AML-193 (cell line): ENCODE measurements around the gene ZNF80.

Experiments
- DNase-seq, 2 experiments: peaks; one replicate each; lab custom pipeline; 2025; lab: John Stamatoyannopoulos, UW

Gene ZNF80

DNA sequence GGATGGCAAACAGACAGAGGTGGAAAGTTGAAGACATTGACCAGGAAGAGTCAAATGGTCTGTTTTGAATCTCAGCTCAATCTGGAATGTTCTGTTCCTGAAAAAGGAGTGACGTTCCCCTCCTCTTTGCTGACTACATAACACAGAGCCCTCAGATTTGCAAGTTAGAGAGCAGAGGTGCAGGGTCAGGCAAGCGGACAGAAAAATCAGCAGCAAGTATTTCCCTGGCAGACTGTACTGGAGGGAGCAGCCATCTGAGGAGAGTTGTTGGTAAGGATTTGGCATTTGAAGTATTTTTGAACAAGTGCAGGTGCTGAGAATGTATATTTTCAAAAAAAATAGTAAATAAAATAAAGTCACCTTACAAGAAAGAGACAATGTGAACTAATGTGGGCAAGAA is 17.6 kb downstream of the ZNF80 start:
- no peak for DNase-seq

DNA sequence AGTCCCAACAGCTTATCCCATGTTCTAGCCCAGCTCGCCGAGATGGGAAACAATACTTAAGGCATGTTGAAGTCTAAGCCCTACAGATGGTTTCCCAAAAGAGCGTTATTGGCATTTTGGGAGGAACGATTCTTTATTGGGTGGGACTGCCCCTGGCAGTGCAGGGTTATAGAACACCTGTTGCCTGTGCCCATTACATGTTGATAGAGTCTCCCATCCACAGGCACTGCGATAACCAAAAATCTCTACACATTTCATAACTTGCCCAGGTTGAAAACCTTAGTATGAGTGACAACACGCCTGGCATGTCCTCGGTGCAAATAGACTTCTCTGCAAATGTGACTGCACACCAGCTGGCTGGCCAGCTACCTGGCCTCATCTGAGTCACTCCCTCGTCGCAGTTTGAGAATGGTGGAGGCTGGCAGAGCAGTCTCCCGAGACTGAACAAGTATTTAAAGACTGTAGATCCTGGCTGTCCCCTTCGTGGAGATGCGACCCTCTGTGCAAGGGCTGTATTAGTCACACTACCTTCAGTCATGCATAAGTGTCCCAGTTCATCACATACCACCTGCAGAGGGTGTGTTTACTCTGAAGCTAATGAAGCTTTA is 18.7 kb downstream of the ZNF80 start:
- no peak for DNase-seq

DNA sequence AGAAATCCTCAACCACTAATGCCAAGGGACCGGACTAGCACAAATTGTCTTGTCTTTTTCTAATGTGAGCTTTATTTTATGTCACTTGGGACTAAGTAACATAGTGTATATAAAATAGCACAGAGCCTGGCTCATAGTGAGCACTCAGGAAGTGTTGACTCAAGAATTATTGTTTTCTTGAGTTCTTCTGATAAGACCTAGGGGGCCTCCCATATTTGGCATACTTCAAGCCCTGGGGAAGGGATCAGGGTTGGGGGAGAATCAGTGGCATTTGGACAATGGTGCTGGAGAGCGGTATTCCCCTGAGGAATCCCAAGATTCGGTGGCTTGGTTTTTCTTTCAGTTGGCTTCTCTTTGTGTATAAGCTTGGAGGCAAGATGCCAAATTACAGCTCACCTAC is 19.4 kb downstream of the ZNF80 start:
- DNase-seq: no peak

DNA sequence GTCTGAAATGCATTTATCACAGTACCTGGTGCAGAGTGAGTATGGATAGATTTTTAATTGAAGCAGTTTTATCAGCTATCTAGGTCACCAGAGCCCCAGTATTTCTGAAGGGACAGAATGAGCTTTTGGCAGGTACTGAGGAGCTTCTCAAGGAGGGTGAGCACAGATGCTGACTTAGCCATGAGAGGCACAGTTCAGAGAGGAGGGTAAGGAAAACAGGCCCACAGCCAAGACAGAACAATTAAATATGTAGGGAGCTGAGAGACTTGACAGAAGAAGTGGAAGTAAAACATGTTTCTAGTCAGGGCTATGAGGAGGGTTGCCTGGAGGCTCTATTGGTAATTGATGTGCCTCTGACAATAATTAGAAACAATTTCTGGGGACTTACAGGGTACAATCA is 20.1 kb downstream of the ZNF80 start:
- no peak for DNase-seq

- no peak for DNase-seq
Observed at GRCh38 chr3:114216186-114216970, 21.0 kb downstream of the ZNF80 start.

- no peak for DNase-seq
Observed at GRCh38 chr3:114214542-114215341, 22.6 kb downstream of the ZNF80 start.

GRCh38 chr3:114213627-114214541 is 23.5 kb downstream of the ZNF80 start:
- DNase-seq: peak; percentile 41 to 66

DNA sequence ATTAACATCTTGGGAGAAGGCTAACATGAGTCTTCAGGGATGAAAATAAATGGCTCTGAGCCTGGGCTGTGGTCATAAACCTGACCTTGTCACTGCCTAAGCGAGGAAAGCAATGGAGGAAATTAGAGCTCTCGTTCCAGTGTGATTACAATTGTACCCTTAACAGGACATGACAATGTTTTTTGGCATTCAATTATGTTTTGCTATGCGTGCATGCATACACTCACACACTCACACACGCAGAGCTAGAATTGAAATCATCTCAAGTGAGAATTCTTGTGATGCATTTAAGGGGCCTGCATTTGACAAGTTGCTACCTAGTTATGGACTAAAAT is 24.1 kb downstream of the ZNF80 start:
- DNase-seq: no peak

GRCh38 chr3:114212646-114213045 is 24.7 kb downstream of the ZNF80 start:
- no peak for DNase-seq

GRCh38 chr3:114207768-114208167 is 29.6 kb downstream of the ZNF80 start:
- no peak for DNase-seq

GRCh38 chr3:114206342-114206741 is 31.0 kb downstream of the ZNF80 start:
- no peak for DNase-seq

GRCh38 chr3:114205541-114205940 is 31.8 kb downstream of the ZNF80 start:
- no peak for DNase-seq

GRCh38 chr3:114194750-114195149 is 42.6 kb downstream of the ZNF80 start:
- no peak for DNase-seq

DNA sequence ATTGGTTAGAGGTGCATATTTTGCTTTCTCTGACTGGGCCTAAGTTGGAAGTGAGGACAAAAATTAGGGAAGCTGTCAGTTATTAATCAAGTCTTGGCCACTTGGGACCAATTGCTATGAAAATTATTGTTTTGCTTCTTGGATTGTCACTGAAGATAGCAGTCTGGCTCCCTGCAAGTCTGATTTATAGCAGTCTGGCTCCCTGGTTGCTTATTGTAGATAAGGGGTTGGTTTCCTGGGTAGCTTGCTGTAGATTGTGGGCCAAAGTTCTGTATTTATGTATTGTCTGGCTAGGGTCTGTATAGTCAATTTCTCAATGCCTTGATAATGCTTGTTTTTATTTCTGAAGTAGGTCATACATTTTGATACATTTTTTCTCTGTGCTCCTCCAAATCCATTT is 45.2 kb downstream of the ZNF80 start:
- no peak for DNase-seq

- no peak for DNase-seq
Observed at GRCh38 chr3:114186501-114186900, 50.9 kb downstream of the ZNF80 start.
